Left lung (tissue), 10 donors: ENCODE measurements around the gene LRRC4C. TPM values are rescaled to one million over a fixed set of nuclear protein-coding genes. Genes with fewer than 3 reads are reported as not detected.

Experiments
- ATAC-seq: fragments of 200-7000 bp; cut with Tn5 transposase; one replicate; pipeline ENCODE4 v1.9.1; 2020; ENCODE audit warnings: moderate library complexity
- DNase-seq, 4 donors: peaks; one replicate each; pipeline ENCODE4 v3.0.0-alpha.2; 2013 to 2020
- H3K27ac ChIP-seq, 2 donors: fragments of 200-600 bp; sonication (generic) in 1 of 2; one replicate each; pipeline versions ENCODE4 v1.5.0 to v1.8.0; 2020 to 2021
- H3K27me3 ChIP-seq, 2 donors: fragments of 200-600 bp; sonication (generic) in 1 of 2; one replicate each; pipeline versions ENCODE4 v1.5.0 to v1.8.0; 2020 to 2021
- H3K36me3 ChIP-seq, 2 donors: fragments of 200-600 bp; sonication (generic) in 1 of 2; one replicate each; pipeline versions ENCODE4 v1.5.0 to v1.8.0; 2020 to 2021
- H3K4me1 ChIP-seq, 2 donors: fragments of 200-600 bp; one replicate each; pipeline ENCODE4 v1.8.0; 2021
- H3K4me3 ChIP-seq, 2 donors: fragments of 200-600 bp; sonication (generic) in 1 of 2; one replicate each; pipeline versions ENCODE4 v1.5.0 to v1.8.0; 2020 to 2021; ENCODE audit warnings: mild to moderate bottlenecking in 1 of 2
- H3K9me3 ChIP-seq, 2 donors: fragments of 200-600 bp; sonication (generic) in 1 of 2; one replicate each; pipeline versions ENCODE4 v1.5.0 to v1.8.0; 2020 to 2021
- CTCF ChIP-seq, 2 donors: fragments of 200-600 bp; sonication (generic) in 1 of 2; IDR thresholded peaks; one replicate each; pipeline versions ENCODE4 v1.5.0 to v1.8.0; 2021; ENCODE audit warnings: antibody characterized with exemption in 2 of 2
- intact Hi-C, 2 donors: fragments of 100-400 bp; cut with DNase I; formaldehyde crosslinking; loops; one replicate each; pipeline versions ENCODE4 v1.11.2 to v1.14.2; 2022
- polyA plus RNA-seq, 6 donors: library from polyadenylated mRNA; unstranded; fragments of 120-200 nt; gene quantifications; one replicate each; pipeline ENCODE4 v1.2.1, GENCODE V29; 2013; ENCODE audit not compliant: insufficient read length in 6 of 6
- total RNA-seq, 2 donors: library from RNA; stranded (reverse); fragmentation: NEBNext Ultra II Directional; extraction: Animal tissue kit (Norgen Biotek cat#: 25700); gene quantifications; one replicate each; pipeline ENCODE4 v1.2.1, GENCODE V29; 2021
- donor health status: DM: no; HTN: yes; CAD: no.
- donor health status: DM: no; HTN: no; CAD: no.

LRRC4C gene
- total and polyA plus RNA-seq, 8 donors: 0.50 to 6.8 (median 4.2) TPM

- intact Hi-C loops: no loop called here
- no peak for ATAC-seq
- no peak for TF ChIP-seq CTCF (IDR thresholded peaks at IDR 0.05)
Observed at GRCh38 chr11:40701027-40701426, 758.4 kb downstream of the LRRC4C start.

GRCh38 chr11:40689823-40690222, 769.6 kb downstream of the LRRC4C start:
- H3K4me3 ChIP-seq: no peak overlapping the region
- H3K27ac ChIP-seq: no peak overlapping the region
- no peaks in the 10 kb centered on the region for H3K4me1 ChIP-seq
- no peak for TF ChIP-seq CTCF (IDR thresholded peaks at IDR 0.05)
- intact Hi-C loops: no loop called here
- no peaks in the 10 kb centered on the region for H3K27me3 ChIP-seq
- ATAC-seq: no peak
- no peaks in the 10 kb centered on the region for H3K36me3 ChIP-seq
- no peaks in the 10 kb centered on the region for H3K9me3 ChIP-seq
- no peak for DNase-seq

More at GRCh38 chr11:40701027-40701426, 758.4 kb downstream of the LRRC4C start:
- H3K27ac ChIP-seq: no peak overlapping the region
- H3K27me3 ChIP-seq: no peaks in the 10 kb centered on the region
- H3K4me1 ChIP-seq: no peaks in the 10 kb centered on the region
- H3K9me3 ChIP-seq: peaks cover 0 to 7% of the 10 kb centered on the region in 2 donors
- no peak overlapping the region for H3K4me3 ChIP-seq
- DNase-seq: no peak
- H3K36me3 ChIP-seq: no peaks in the 10 kb centered on the region

GRCh38 chr11:40688369-40688768, 771.1 kb downstream of the LRRC4C start:
- Histone ChIP-seq H3K4me3 (no peak overlapping the region), H3K27me3 (no peaks in the 10 kb centered on the region), H3K4me1 (no peaks in the 10 kb centered on the region), H3K36me3 (no peaks in the 10 kb centered on the region), H3K27ac (no peak overlapping the region), H3K9me3 (peaks cover 0 to 6% of the 10 kb centered on the region in 2 donors)
- ATAC-seq: no peak
- TF ChIP-seq CTCF (IDR thresholded peaks at IDR 0.05): no peak
- DNase-seq: no peak
- intact Hi-C loops: no loop called here

GRCh38 chr11:40686765-40687164, 772.7 kb downstream of the LRRC4C start:
- Histone ChIP-seq H3K36me3 (no peaks in the 10 kb centered on the region), H3K27me3 (no peaks in the 10 kb centered on the region), H3K4me3 (no peak overlapping the region), H3K4me1 (no peaks in the 10 kb centered on the region), H3K27ac (no peak overlapping the region), H3K9me3 (peaks cover 0 to 9% of the 10 kb centered on the region in 2 donors)
- DNase-seq (no peak), ATAC-seq (no peak)
- no peak for TF ChIP-seq CTCF (IDR thresholded peaks at IDR 0.05)
- intact Hi-C loops: no loop called here

- intact Hi-C loops: no loop called here
- no peak for DNase-seq
- Histone ChIP-seq H3K27ac (no peak overlapping the region), H3K4me3 (no peak overlapping the region), H3K27me3 (no peaks in the 10 kb centered on the region), H3K36me3 (no peaks in the 10 kb centered on the region), H3K4me1 (no peaks in the 10 kb centered on the region), H3K9me3 (peaks cover 0 to 13% of the 10 kb centered on the region in 2 donors)
- no peak for ATAC-seq
- TF ChIP-seq CTCF (IDR thresholded peaks at IDR 0.05): no peak
Observed at GRCh38 chr11:40683010-40683409, 776.4 kb downstream of the LRRC4C start.
